ENCODE measurements around the gene PTPN5.

DNA sequence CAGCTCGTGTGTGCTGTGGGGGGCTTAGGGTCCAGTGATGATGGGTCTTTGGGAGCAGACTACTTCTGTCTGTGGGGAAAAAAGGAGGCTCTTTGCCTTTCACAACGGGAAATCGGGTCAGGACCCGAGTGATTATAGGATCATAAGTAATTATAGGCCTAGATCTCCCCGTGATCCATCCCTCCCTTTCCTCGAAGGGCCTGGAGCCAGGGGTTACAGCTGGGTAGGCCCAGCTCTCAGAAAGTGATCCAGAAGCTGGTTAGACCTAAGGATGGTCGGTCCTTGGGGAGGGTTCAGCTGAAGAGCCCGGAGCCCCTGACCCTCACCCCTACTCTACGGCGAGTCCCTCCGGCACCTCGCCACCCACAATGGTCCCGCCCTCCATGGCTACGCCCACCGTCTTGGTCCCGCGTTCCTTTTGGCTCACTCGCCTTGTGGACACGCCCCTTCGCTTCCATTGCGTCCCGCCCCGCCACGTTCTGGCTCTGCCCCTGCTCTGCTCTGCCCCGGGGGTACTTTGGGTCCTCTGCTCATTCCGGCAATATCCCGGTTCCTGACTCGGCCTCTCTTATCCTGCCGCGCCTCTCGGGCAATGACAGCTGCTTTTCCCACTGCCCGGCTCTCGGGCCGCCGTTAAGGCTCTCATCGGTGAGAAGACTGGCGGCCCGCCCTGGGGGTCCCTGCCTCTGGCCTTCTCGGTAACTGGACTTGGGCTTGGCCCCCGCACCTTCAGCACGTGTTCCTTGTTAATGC lies 70.6 kb downstream of the PTPN5 start:
- TF ChIP-seq, protein P1, sequence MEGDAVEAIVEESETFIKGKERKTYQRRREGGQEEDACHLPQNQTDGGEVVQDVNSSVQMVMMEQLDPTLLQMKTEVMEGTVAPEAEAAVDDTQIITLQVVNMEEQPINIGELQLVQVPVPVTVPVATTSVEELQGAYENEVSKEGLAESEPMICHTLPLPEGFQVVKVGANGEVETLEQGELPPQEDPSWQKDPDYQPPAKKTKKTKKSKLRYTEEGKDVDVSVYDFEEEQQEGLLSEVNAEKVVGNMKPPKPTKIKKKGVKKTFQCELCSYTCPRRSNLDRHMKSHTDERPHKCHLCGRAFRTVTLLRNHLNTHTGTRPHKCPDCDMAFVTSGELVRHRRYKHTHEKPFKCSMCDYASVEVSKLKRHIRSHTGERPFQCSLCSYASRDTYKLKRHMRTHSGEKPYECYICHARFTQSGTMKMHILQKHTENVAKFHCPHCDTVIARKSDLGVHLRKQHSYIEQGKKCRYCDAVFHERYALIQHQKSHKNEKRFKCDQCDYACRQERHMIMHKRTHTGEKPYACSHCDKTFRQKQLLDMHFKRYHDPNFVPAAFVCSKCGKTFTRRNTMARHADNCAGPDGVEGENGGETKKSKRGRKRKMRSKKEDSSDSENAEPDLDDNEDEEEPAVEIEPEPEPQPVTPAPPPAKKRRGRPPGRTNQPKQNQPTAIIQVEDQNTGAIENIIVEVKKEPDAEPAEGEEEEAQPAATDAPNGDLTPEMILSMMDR (IDR thresholded peaks at IDR 0.05): no peak
- no peak for TF ChIP-seq ZFX (IDR thresholded peaks at IDR 0.05; ENCODE audit: borderline replicate concordance)
